ENCODE results near the gene CFL1. TPM values are rescaled to one million over a fixed set of nuclear protein-coding genes. Genes with fewer than 3 reads are reported as not detected.

Gene CFL1
- total and polyA plus RNA-seq, 10 of the 15 experiments (the other 5 are each of a cell fraction or from before 2014, with no cell fraction given) = 164 to 2,994 (median 1,500) TPM

DNA sequence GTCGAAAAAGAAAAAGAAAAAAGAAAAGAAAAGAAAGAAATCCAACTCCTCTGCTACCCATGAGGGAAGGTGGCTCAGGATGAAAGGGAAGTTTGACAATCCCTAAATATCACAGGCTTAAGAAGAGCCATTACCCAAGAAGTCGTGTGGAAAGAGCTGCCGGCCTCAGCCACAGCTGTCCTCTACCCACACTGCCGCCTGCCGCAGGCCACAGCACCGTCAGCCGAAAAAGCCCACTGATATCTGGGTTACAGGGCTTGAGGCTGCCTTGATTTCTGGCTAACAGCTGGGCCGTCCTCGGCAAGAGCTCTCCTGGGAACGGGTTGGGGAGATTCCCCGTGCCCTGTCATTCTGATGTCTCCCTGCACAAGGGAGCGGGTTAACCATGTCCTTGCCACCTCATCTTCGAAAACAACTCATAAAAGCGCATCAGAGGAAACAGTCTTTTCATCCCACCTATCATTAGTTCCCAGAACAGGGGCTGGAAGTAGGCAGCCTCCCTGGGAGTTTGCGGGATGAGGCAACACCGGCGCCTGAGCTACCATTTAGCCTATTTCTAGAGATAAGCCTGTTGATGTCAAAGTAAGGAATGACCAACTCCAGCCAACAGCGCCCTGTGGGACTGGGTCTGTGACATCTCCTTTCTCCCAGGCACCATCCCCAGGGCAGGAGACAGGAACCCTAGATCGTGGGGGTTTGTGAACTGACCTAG is 46.1 kb downstream of the CFL1 start:
- Histone ChIP-seq H3K9me3 (replicated peaks; ENCODE audit: control insufficient read depth, insufficient read depth, low read length) (no peaks in the 10 kb centered on the region), H3K27ac (ENCODE audit: control insufficient read depth, insufficient read depth) (no peak overlapping the region), H3K79me2 (ENCODE audit: control insufficient read depth, insufficient read depth, low read length) (no peaks in the 10 kb centered on the region), H3K36me3 (ENCODE audit: control insufficient read depth in 2 of 2, insufficient read depth in 2 of 2, low read length in 1 of 2) (no peaks in the 10 kb centered on the region), H3K27me3 (replicated peaks in 1 of 2; ENCODE audit: control insufficient read depth in 2 of 2, insufficient read depth in 2 of 2, low read length in 1 of 2) (no peaks in the 10 kb centered on the region; a peak in 1 of 4 replicates), H3K9ac (ENCODE audit: control insufficient read depth, insufficient read depth, low read length) (no peak overlapping the region), H3K4me1 (ENCODE audit: control insufficient read depth, insufficient read depth, low read length) (no peaks in the 10 kb centered on the region; the same call in 1 of the 2 replicates), H4K20me1 (ENCODE audit: control insufficient read depth, insufficient read depth) (no peaks in the 10 kb centered on the region), H2AFZ (ENCODE audit: control insufficient read depth, low read depth, low read length) (no peak overlapping the region), H3K4me2 (ENCODE audit: control insufficient read depth, insufficient read depth) (no peak overlapping the region), H3K4me3 (no peak overlapping the region)
- TF ChIP-seq, protein P1, sequence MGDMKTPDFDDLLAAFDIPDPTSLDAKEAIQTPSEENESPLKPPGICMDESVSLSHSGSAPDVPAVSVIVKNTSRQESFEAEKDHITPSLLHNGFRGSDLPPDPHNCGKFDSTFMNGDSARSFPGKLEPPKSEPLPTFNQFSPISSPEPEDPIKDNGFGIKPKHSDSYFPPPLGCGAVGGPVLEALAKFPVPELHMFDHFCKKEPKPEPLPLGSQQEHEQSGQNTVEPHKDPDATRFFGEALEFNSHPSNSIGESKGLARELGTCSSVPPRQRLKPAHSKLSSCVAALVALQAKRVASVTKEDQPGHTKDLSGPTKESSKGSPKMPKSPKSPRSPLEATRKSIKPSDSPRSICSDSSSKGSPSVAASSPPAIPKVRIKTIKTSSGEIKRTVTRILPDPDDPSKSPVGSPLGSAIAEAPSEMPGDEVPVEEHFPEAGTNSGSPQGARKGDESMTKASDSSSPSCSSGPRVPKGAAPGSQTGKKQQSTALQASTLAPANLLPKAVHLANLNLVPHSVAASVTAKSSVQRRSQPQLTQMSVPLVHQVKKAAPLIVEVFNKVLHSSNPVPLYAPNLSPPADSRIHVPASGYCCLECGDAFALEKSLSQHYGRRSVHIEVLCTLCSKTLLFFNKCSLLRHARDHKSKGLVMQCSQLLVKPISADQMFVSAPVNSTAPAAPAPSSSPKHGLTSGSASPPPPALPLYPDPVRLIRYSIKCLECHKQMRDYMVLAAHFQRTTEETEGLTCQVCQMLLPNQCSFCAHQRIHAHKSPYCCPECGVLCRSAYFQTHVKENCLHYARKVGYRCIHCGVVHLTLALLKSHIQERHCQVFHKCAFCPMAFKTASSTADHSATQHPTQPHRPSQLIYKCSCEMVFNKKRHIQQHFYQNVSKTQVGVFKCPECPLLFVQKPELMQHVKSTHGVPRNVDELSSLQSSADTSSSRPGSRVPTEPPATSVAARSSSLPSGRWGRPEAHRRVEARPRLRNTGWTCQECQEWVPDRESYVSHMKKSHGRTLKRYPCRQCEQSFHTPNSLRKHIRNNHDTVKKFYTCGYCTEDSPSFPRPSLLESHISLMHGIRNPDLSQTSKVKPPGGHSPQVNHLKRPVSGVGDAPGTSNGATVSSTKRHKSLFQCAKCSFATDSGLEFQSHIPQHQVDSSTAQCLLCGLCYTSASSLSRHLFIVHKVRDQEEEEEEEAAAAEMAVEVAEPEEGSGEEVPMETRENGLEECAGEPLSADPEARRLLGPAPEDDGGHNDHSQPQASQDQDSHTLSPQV (IDR thresholded peaks at IDR 0.05) = no peak
- TF ChIP-seq, protein P2, sequence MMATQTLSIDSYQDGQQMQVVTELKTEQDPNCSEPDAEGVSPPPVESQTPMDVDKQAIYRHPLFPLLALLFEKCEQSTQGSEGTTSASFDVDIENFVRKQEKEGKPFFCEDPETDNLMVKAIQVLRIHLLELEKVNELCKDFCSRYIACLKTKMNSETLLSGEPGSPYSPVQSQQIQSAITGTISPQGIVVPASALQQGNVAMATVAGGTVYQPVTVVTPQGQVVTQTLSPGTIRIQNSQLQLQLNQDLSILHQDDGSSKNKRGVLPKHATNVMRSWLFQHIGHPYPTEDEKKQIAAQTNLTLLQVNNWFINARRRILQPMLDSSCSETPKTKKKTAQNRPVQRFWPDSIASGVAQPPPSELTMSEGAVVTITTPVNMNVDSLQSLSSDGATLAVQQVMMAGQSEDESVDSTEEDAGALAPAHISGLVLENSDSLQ (IDR thresholded peaks at IDR 0.05) = peak; percentile 37; the same call in 1 of the 2 replicates
- ChIA-PET RAD21 (ENCODE audit: unreplicated experiment) (interaction anchor here (1.4 kb wide), 1 partner anchor 33 kb away, joined by 3 read pairs; no protein-coding TSS in a partner anchor), SMC1A (ENCODE audit: uncharacterized antibody, unreplicated experiment) (interaction anchor here (0.5 to 1.5 kb wide), 4 partner anchors 9 to 32 kb away, joined by 3 to 5 read pairs (median 4); no protein-coding TSS in a partner anchor), POLR2A (interaction anchor here (0.5 to 2.1 kb wide), 4 partner anchors 15 to 535 kb away, joined by 3 to 6 read pairs (median 3); partner anchors contain the start of gene KAT5), CTCF (interaction anchor here (0.6 to 1.6 kb wide), 7 partner anchors 29 to 211 kb away, joined by 3 to 11 read pairs (median 3); partner anchors contain the start of gene KAT5)
- ATAC-seq (peak; percentile 28; the same call in 1 of the 3 replicates), DNase-seq (ENCODE audit: low read depth, low spot score) (no peak), FAIRE-seq (no peak)
- in situ Hi-C loops (cut with MboI) (no loop called here), intact Hi-C loops (cut with micrococcal nuclease; ENCODE audit: unreplicated experiment) (no loop called here)
- BruUV-seq (replicated peaks) = no TSS peak
- 20% methylated on average over 19 of the region's 19 CpGs for WGBS (ENCODE audit: insufficient coverage, insufficient replicate concordance, low lambda C conversion rate, missing lambda C conversion rate)

All from GM12878 (cell line).